H9 (cell line): Measurements from ENCODE around the gene TRNAU1AP. TPM values are rescaled to one million over a fixed set of nuclear protein-coding genes. Genes with fewer than 3 reads are reported as not detected.

Experiments
- DNase-seq: peaks from one replicate; pipeline ENCODE4 v3.0.0-alpha.2; 2017
- H2AFZ ChIP-seq: one replicate; pipeline ENCODE4 v1.6.1; 2013; ENCODE audit warnings: mild to moderate bottlenecking, low read length, control low read depth, moderate library complexity
- H2AK5ac ChIP-seq: 2 replicates; pipeline ENCODE4 v1.6.1; 2013; ENCODE audit warnings: low read length, control low read depth, mixed read lengths; ENCODE audit not compliant: insufficient read length
- H2BK120ac ChIP-seq: one replicate; pipeline ENCODE4 v1.6.1; 2013; ENCODE audit warnings: low read depth, mild to moderate bottlenecking, low read length, control low read depth, inconsistent platforms; ENCODE audit not compliant: poor library complexity, severe bottlenecking
- H2BK12ac ChIP-seq: 2 replicates; pipeline ENCODE4 v1.6.1; 2013; ENCODE audit warnings: low read length, control low read depth, mixed read lengths, low read depth; ENCODE audit not compliant: insufficient read length
- H2BK15ac ChIP-seq: 2 replicates; pipeline ENCODE4 v1.6.1; 2013; ENCODE audit warnings: low read depth, low read length, control low read depth
- H2BK20ac ChIP-seq: one replicate; pipeline ENCODE4 v1.6.1; 2013; ENCODE audit warnings: low read depth, mild to moderate bottlenecking, low read length, control low read depth, inconsistent platforms; ENCODE audit not compliant: poor library complexity, severe bottlenecking
- H2BK5ac ChIP-seq: 2 replicates; pipeline ENCODE4 v1.6.1; 2013; ENCODE audit warnings: low read length, control low read depth, mixed read lengths; ENCODE audit not compliant: insufficient read length
- H3K14ac ChIP-seq: 2 replicates; pipeline ENCODE4 v1.6.1; 2013; ENCODE audit warnings: low read length, control low read depth; ENCODE audit not compliant: insufficient read depth
- H3K18ac ChIP-seq: 2 replicates; pipeline ENCODE4 v1.6.1; 2013; ENCODE audit warnings: low read depth, mild to moderate bottlenecking, mixed read lengths, low read length, control low read depth; ENCODE audit not compliant: insufficient read length
- H3K23ac ChIP-seq: 2 replicates; pipeline ENCODE4 v1.6.1; 2013; ENCODE audit warnings: low read length, control low read depth, mixed read lengths, low read depth; ENCODE audit not compliant: insufficient read length
- H3K23me2 ChIP-seq: 2 replicates; pipeline ENCODE4 v1.6.1; 2013; ENCODE audit warnings: low read depth, mild to moderate bottlenecking, mixed read lengths, low read length, control low read depth; ENCODE audit not compliant: insufficient read length, poor library complexity, severe bottlenecking
- H3K27ac ChIP-seq: 2 replicates; pipeline ENCODE4 v1.5.1; 2013; ENCODE audit warnings: low read length, control low read depth, mixed read lengths, low read depth; ENCODE audit not compliant: insufficient read length
- H3K27me3 ChIP-seq: 2 replicates; pipeline ENCODE4 v1.6.1; 2013; ENCODE audit warnings: low read length, control low read depth, inconsistent platforms; ENCODE audit not compliant: insufficient read depth
- H3K4ac ChIP-seq: 2 replicates; pipeline ENCODE4 v1.6.1; 2013; ENCODE audit warnings: low read depth, mild to moderate bottlenecking, control low read depth, inconsistent platforms, low read length, moderate library complexity
- H3K4me1 ChIP-seq: 2 replicates; pipeline ENCODE4 v1.6.1; 2013; ENCODE audit warnings: low read length, control low read depth, inconsistent platforms; ENCODE audit not compliant: insufficient read depth
- H3K4me2 ChIP-seq: 2 replicates; pipeline ENCODE4 v1.6.1; 2013; ENCODE audit warnings: low read length, control low read depth, mixed read lengths; ENCODE audit not compliant: insufficient read length, insufficient read depth
- H3K56ac ChIP-seq: 2 replicates; pipeline ENCODE4 v1.6.1; 2013; ENCODE audit warnings: low read depth, mild to moderate bottlenecking, mixed read lengths, low read length, control low read depth; ENCODE audit not compliant: insufficient read length
- H3K79me1 ChIP-seq: 2 replicates; pipeline ENCODE4 v1.6.1; 2013; ENCODE audit warnings: low read depth, mild to moderate bottlenecking, moderate library complexity, low read length, control low read depth, inconsistent platforms; ENCODE audit not compliant: insufficient read depth, poor library complexity, severe bottlenecking
- H3K79me2 ChIP-seq: 2 replicates; pipeline ENCODE4 v1.6.1; 2013; ENCODE audit warnings: low read length, control low read depth, inconsistent platforms; ENCODE audit not compliant: insufficient read depth
- H3K9ac ChIP-seq: 2 replicates; pipeline ENCODE4 v1.6.1; 2013; ENCODE audit warnings: low read length, control low read depth, mixed read lengths; ENCODE audit not compliant: insufficient read length; ENCODE audit errors: extremely low read depth
- H3K9me3 ChIP-seq: one replicate; pipeline ENCODE4 v1.6.1; 2013; ENCODE audit warnings: low read depth, low read length, inconsistent platforms; ENCODE audit not compliant: control insufficient read depth
- H3T11ph ChIP-seq: one replicate; pipeline ENCODE4 v1.6.1; 2013; ENCODE audit warnings: mild to moderate bottlenecking, low read length, control low read depth, inconsistent platforms
- H4K20me1 ChIP-seq: one replicate; pipeline ENCODE4 v1.6.1; 2013; ENCODE audit not compliant: control insufficient read depth, insufficient read length, insufficient read depth
- H4K5ac ChIP-seq: 2 replicates; pipeline ENCODE4 v1.6.1; 2013; ENCODE audit warnings: low read depth, mild to moderate bottlenecking, mixed read lengths, low read length, control low read depth; ENCODE audit not compliant: insufficient read length
- H4K8ac ChIP-seq: replicated peaks from 2 replicates; pipeline ENCODE4 v1.6.1; 2013; ENCODE audit warnings: low read length, control low read depth, mixed read lengths, low read depth; ENCODE audit not compliant: insufficient read length
- H4K91ac ChIP-seq: 2 replicates; pipeline ENCODE4 v1.6.1; 2013; ENCODE audit warnings: low read depth, mild to moderate bottlenecking, moderate library complexity, mixed read lengths, low read length, control low read depth; ENCODE audit not compliant: insufficient read length
- H3K27ac Mint-ChIP-seq, 3 experiments: 2 replicates in 2 of 3; 3 replicates in 1 of 3; pipeline ENCODE4 v1.8.0; 2020 to 2021; ENCODE audit warnings: mixed read lengths in 3 of 3, mild to moderate bottlenecking in 1 of 3, moderate library complexity in 1 of 3
- H3K27me3 Mint-ChIP-seq: 2 replicates; pipeline ENCODE4 v1.8.0; 2021; ENCODE audit warnings: low read depth, mild to moderate bottlenecking, moderate library complexity, mixed read lengths
- H3K36me3 Mint-ChIP-seq, 3 experiments: 2 replicates in 2 of 3; 3 replicates in 1 of 3; pipeline ENCODE4 v1.8.0; 2020 to 2021; ENCODE audit warnings: low read depth in 3 of 3, mixed read lengths in 3 of 3; ENCODE audit not compliant: insufficient read depth in 1 of 3
- H3K4me1 Mint-ChIP-seq, 2 experiments: 2 replicates each; pipeline ENCODE4 v1.8.0; 2020; ENCODE audit warnings: mixed read lengths in 2 of 2
- H3K4me3 Mint-ChIP-seq, 2 experiments: 2 replicates in 1 of 2; 3 replicates in 1 of 2; pipeline ENCODE4 v1.8.0; 2020 to 2021; ENCODE audit warnings: mild to moderate bottlenecking in 2 of 2, mixed read lengths in 2 of 2, moderate library complexity in 1 of 2
- H3K9me3 Mint-ChIP-seq, 2 experiments: 2 replicates in 1 of 2; 3 replicates in 1 of 2; pipeline ENCODE4 v1.8.0; 2020; ENCODE audit warnings: mild to moderate bottlenecking in 2 of 2, mixed read lengths in 2 of 2, moderate library complexity in 1 of 2
- CTCF ChIP-seq: fragments of 200-600 bp; sonication (generic); conservative IDR thresholded peaks from 3 replicates; pipeline ENCODE4 v1.8.0; 2021; ENCODE audit warnings: antibody characterized with exemption, mild to moderate bottlenecking
- total RNA-seq: library from RNA; stranded (reverse); gene quantifications from 2 replicates; pipeline ENCODE4 v1.2.1, GENCODE V29; 2021

TRNAU1AP gene
- total RNA-seq, 1 experiment from 2014 or later = 45.0 TPM

- Histone ChIP-seq H2BK5ac (no peak overlapping the region), H4K91ac (no peak overlapping the region), H3K27ac (no peak overlapping the region), H3K18ac (no peak overlapping the region), H2BK20ac (no peak overlapping the region), H4K8ac (no peak overlapping the region), H3T11ph (no peak overlapping the region), H2AK5ac (no peak overlapping the region), H3K4me2 (no peak overlapping the region), H3K4ac (no peak overlapping the region), H3K79me2 (no peaks in the 10 kb centered on the region), H4K20me1 (no peaks in the 10 kb centered on the region), H3K4me1 (no peaks in the 10 kb centered on the region), H3K27me3 (no peaks in the 10 kb centered on the region), H3K79me1 (peaks cover 4% of the 10 kb centered on the region), H3K14ac (no peak overlapping the region), H3K23me2 (no peaks in the 10 kb centered on the region), H4K5ac (no peak overlapping the region), H2BK12ac (no peak overlapping the region), H2BK15ac (no peak overlapping the region), H3K9ac (no peak overlapping the region), H3K56ac (no peak overlapping the region), H3K23ac (no peak overlapping the region), H3K9me3 (no peaks in the 10 kb centered on the region), H2BK120ac (no peak overlapping the region), H2AFZ (no peak overlapping the region)
- Mint-ChIP-seq H3K4me1 (no peaks in the 10 kb centered on the region), H3K4me3 (no peak overlapping the region), H3K27ac (no peak overlapping the region), H3K9me3 (no peaks in the 10 kb centered on the region), H3K36me3 (peaks cover 35 to 86% (median 69%) of the 10 kb centered on the region in 3 experiments; a peak in 6 of 7 replicates), H3K27me3 (no peaks in the 10 kb centered on the region)
- DNase-seq = no peak
- no peak for TF ChIP-seq CTCF
Measured at GRCh38 chr1:28564310-28564709, 11.4 kb downstream of the TRNAU1AP start.
